AG04449 (cell line): Measurements from ENCODE around the gene RASGRP1.

Experiments
- CTCF ChIA-PET: fragments of 350-600 bp; formaldehyde crosslinking; extraction: SDS; loops from one replicate; lab custom pipeline; 2021; ENCODE audit warnings: antibody characterized with exemption; lab: Yijun Ruan, JAX
- POLR2A ChIA-PET: fragments of 400-600, 350-600 bp; formaldehyde crosslinking; extraction: SDS; loops from one replicate; lab custom pipeline; 2020; ENCODE audit warnings: antibody characterized with exemption, inconsistent platforms; lab: Yijun Ruan, JAX
- DNase-seq: peaks from one replicate; pipeline ENCODE4 v3.0.0-alpha.2; 2010; ENCODE audit warnings: low read depth, low spot score
- H3K4me3 ChIP-seq: 2 replicates; pipeline ENCODE4 v1.5.1; 2011; ENCODE audit warnings: low read depth, mild to moderate bottlenecking, control low read depth, low read length
- TF ChIP-seq, protein P1 (sequence below): IDR thresholded peaks from one replicate; pipeline ENCODE4 v1.5.1; 2011; ENCODE audit warnings: mild to moderate bottlenecking, moderate library complexity, low read length, control low read depth, inconsistent platforms; ENCODE audit not compliant: insufficient read depth; ENCODE audit errors: missing control alignments

Gene RASGRP1

DNA sequence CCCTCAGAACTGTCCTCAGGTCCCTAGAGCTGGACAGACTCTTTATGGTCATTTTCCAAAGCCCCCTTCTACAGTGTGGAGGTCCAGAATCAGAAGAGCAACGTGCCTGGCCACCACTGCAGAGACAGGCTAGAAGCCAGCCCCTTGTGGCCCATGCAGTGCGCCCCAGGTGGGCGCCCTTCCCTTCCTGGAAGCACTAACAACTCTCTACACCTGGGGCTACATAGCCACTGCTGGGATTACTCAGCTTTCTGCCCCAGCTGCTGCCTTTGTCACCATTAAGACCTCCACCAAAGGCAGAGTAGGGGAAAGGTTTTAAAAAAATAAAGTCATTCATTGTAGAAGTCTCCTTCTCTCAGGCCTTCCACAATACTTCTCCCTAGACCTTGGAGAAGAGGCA, 2.3 kb downstream of the RASGRP1 start:
- POLR2A ChIA-PET = no interaction called here
- DNase-seq = no peak
- H3K4me3 ChIP-seq = no peak overlapping the region
- CTCF ChIA-PET = interaction anchor here (1.2 to 3.2 kb wide), 10 partner anchors 9 to 140 kb away, joined by 3 to 58 read pairs (median 22); no protein-coding TSS in a partner anchor
- TF ChIP-seq, protein P1, sequence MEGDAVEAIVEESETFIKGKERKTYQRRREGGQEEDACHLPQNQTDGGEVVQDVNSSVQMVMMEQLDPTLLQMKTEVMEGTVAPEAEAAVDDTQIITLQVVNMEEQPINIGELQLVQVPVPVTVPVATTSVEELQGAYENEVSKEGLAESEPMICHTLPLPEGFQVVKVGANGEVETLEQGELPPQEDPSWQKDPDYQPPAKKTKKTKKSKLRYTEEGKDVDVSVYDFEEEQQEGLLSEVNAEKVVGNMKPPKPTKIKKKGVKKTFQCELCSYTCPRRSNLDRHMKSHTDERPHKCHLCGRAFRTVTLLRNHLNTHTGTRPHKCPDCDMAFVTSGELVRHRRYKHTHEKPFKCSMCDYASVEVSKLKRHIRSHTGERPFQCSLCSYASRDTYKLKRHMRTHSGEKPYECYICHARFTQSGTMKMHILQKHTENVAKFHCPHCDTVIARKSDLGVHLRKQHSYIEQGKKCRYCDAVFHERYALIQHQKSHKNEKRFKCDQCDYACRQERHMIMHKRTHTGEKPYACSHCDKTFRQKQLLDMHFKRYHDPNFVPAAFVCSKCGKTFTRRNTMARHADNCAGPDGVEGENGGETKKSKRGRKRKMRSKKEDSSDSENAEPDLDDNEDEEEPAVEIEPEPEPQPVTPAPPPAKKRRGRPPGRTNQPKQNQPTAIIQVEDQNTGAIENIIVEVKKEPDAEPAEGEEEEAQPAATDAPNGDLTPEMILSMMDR = no peak

- TF ChIP-seq, protein P1 = no peak
- CTCF ChIA-PET = interaction anchor here (0.6 to 2.4 kb wide), 10 partner anchors 9 to 139 kb away, joined by 3 to 13 read pairs (median 4); no protein-coding TSS in a partner anchor
Observed at GRCh38 chr15:38560456-38560926, 4.1 kb downstream of the RASGRP1 start.

GRCh38 chr15:38559636-38560307, 4.8 kb downstream of the RASGRP1 start:
- TF ChIP-seq, protein P1 = no peak
- no peak for DNase-seq
- ChIA-PET CTCF (interaction anchor here (0.6 to 2.4 kb wide), 11 partner anchors 9 to 141 kb away, joined by 3 to 13 read pairs (median 4); no protein-coding TSS in a partner anchor), POLR2A (interaction anchor here (0.6 kb wide), 1 partner anchor 38 kb away, joined by 3 read pairs; no protein-coding TSS in a partner anchor)
- peak overlapping the region; percentile 58 for H3K4me3 ChIP-seq

More at GRCh38 chr15:38560456-38560926, 4.1 kb downstream of the RASGRP1 start:
- DNase-seq = no peak
- H3K4me3 ChIP-seq = no peak overlapping the region
- POLR2A ChIA-PET = no interaction called here

GRCh38 chr15:38559131-38559530, 5.5 kb downstream of the RASGRP1 start:
- no peak for DNase-seq
- TF ChIP-seq, protein P1 = no peak
- peak overlapping the region; percentile 58 for H3K4me3 ChIP-seq
- CTCF ChIA-PET = interaction anchor here (0.6 to 2.4 kb wide), 9 partner anchors 8 to 140 kb away, joined by 3 to 9 read pairs (median 6); no protein-coding TSS in a partner anchor
- POLR2A ChIA-PET = interaction anchor here (0.6 to 1.1 kb wide), 3 partner anchors 23 to 128 kb away, joined by 3 read pairs; no protein-coding TSS in a partner anchor

DNA sequence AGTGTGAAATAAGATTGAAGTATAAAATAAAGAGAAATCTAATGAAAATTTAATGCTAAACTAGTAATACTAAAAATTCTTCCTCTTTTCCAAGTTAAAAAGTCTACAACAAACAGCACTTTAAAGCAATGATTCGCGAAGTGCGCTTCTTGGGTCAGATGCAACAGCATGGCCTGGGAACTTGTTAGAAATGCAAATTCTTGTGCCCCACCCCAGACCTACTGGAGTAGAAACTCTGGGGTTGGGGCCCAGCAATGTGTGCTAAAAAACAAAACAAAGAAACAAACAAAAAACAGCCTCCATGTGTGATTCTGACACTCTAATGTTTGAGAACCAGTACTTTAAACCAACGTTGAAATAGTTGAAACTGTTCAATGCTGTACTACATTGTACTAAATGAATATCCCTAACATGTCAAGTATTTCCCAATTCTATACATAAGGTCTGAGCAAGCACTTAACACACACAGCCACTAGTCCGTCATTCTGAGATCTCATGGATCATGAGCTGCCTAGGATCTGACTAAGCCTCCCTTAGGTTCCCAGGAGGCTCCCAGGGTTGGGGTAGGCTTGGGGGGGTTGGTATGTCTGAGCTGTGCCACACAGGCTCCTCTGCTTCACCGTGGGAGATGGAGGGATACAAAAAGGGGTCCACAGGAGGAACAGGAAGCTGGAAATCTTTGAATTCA, 6.1 kb downstream of the RASGRP1 start:
- ChIA-PET POLR2A (interaction anchor here (0.6 to 1.1 kb wide), 3 partner anchors 23 to 128 kb away, joined by 3 read pairs; no protein-coding TSS in a partner anchor), CTCF (interaction anchor here (0.6 to 2.2 kb wide), 7 partner anchors 12 to 141 kb away, joined by 3 to 9 read pairs (median 6); no protein-coding TSS in a partner anchor)
- TF ChIP-seq, protein P1 = no peak
- peak overlapping the region; percentile 58 for H3K4me3 ChIP-seq
- DNase-seq = peak; percentile 91

DNA sequence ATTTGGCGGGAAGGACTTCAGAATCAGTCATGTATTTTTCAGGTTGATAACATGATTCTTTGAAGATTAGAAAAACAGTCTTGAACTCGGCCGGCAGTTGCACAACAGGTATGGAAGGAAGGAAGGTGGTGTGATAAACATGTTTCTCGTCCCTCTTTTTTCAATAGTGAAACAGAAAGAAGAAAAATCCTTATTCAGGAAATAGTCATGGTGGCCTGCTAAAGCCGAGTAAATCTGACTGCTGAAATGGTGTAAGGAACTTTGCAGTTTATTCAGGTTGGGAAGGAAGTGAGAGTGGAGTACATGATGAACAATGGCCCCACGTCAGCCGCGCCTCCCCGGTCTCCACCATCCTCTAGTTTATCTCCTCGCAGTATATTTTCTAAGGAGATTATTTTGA, 6.7 kb downstream of the RASGRP1 start:
- TF ChIP-seq, protein P1 = no peak
- POLR2A ChIA-PET = no interaction called here
- CTCF ChIA-PET = no interaction called here
- H3K4me3 ChIP-seq = peak overlapping the region; percentile 20
- no peak for DNase-seq
